H1 (cell line): ENCODE results near the gene BRD1. TPM values are rescaled to one million over a fixed set of nuclear protein-coding genes. Genes with fewer than 3 reads are reported as not detected.

ENCODE experiments used
- CTCF ChIA-PET: fragments of 300-600 bp; sonication (Branson Sonifier 250); formaldehyde crosslinking; loops from one replicate; lab custom pipeline; 2021; ENCODE audit not compliant: partially characterized antibody; lab: Charles Lee
- POLR2A ChIA-PET: fragments of 300-600 bp; sonication (Branson Sonifier 250); formaldehyde crosslinking; loops from one replicate; lab custom pipeline; 2021; ENCODE audit warnings: inconsistent platforms; ENCODE audit not compliant: partially characterized antibody; lab: Charles Lee
- DNase-seq, 2 experiments: peaks; one replicate each; pipeline versions ENCODE4 v3.0.0 to v3.0.0-alpha.2; 2010 to 2022; ENCODE audit warnings: low spot score in 2 of 2, low read depth in 1 of 2, mixed read lengths in 1 of 2
- FAIRE-seq: peaks from 2 replicates; lab custom pipeline; 2011; peaks lifted over from hg19 to GRCh38; lab: Jason Lieb, UNC
- H2AFZ ChIP-seq: 2 replicates; pipeline ENCODE4 v1.8.1; 2012; ENCODE audit warnings: low read length, inconsistent platforms
- H2AK5ac ChIP-seq: 2 replicates; pipeline ENCODE4 v1.6.1; 2013; ENCODE audit warnings: low read depth, low read length
- H2BK120ac ChIP-seq: replicated peaks from 2 replicates; pipeline ENCODE3; 2013; ENCODE audit warnings: low read depth, low read length, inconsistent platforms
- H2BK12ac ChIP-seq: 2 replicates; pipeline ENCODE4 v1.6.1; 2013; ENCODE audit warnings: low read depth, low read length
- H2BK15ac ChIP-seq: 2 replicates; pipeline ENCODE4 v1.6.1; 2013; ENCODE audit warnings: low read length
- H2BK20ac ChIP-seq: 2 replicates; pipeline ENCODE4 v1.6.1; 2013; ENCODE audit warnings: low read length
- H2BK5ac ChIP-seq: 2 replicates; pipeline ENCODE4 v1.6.1; 2013; ENCODE audit warnings: low read depth, low read length
- H3K14ac ChIP-seq: 2 replicates; pipeline ENCODE4 v1.6.1; 2013; ENCODE audit warnings: inconsistent platforms; ENCODE audit not compliant: insufficient read length
- H3K18ac ChIP-seq: 2 replicates; pipeline ENCODE4 v1.6.1; 2013; ENCODE audit warnings: low read length; ENCODE audit errors: extremely low read depth
- H3K23ac ChIP-seq: 2 replicates; pipeline ENCODE4 v1.6.1; 2013; ENCODE audit warnings: inconsistent platforms; ENCODE audit not compliant: insufficient read length
- H3K23me2 ChIP-seq: 2 replicates; pipeline ENCODE4 v1.6.1; 2013; ENCODE audit warnings: low read depth, low read length
- H3K27ac ChIP-seq: 2 replicates; pipeline ENCODE4 v1.6.1; 2011; ENCODE audit warnings: low read depth, low read length, inconsistent platforms
- H3K27me3 ChIP-seq, 4 experiments: replicated peaks in 1 of 4; 1 replicate in 1 of 4; 2 replicates in 3 of 4; pipeline versions ENCODE4 v1.6.1 to v1.8.1; 2011 to 2013; ENCODE audit warnings: low read length in 3 of 4, mild to moderate bottlenecking in 3 of 4, inconsistent platforms in 2 of 4, mixed read lengths in 2 of 4, moderate library complexity in 1 of 4; ENCODE audit not compliant: control insufficient read depth in 3 of 4, insufficient read depth in 3 of 4; ENCODE audit errors: extremely low read depth in 1 of 4
- H3K36me3 ChIP-seq, 4 experiments: 2 replicates each; pipeline versions ENCODE4 v1.6.1 to v1.8.1; 2011 to 2013; ENCODE audit warnings: mild to moderate bottlenecking in 4 of 4, low read length in 3 of 4, moderate library complexity in 2 of 4, control low read depth in 1 of 4, inconsistent platforms in 1 of 4; ENCODE audit not compliant: insufficient read depth in 4 of 4, control insufficient read depth in 2 of 4
- H3K4ac ChIP-seq: replicated peaks from 2 replicates; pipeline ENCODE3; 2013; ENCODE audit warnings: low read length, low read depth, mixed read lengths, inconsistent platforms; ENCODE audit not compliant: insufficient read length
- H3K4me1 ChIP-seq, 4 experiments: replicated peaks in 1 of 4; 1 replicate in 1 of 4; 2 replicates in 3 of 4; pipeline versions ENCODE4 v1.6.1 to v1.8.1; 2011 to 2013; ENCODE audit warnings: low read length in 3 of 4, inconsistent platforms in 2 of 4, mixed read lengths in 1 of 4; ENCODE audit not compliant: insufficient read depth in 4 of 4, control insufficient read depth in 3 of 4
- H3K4me2 ChIP-seq, 2 experiments: 2 replicates each; pipeline versions ENCODE4 v1.6.1 to v1.8.1; 2011 to 2013; ENCODE audit warnings: low read depth in 2 of 2, low read length in 2 of 2, control low read depth in 1 of 2, inconsistent platforms in 1 of 2, mild to moderate bottlenecking in 1 of 2; ENCODE audit not compliant: insufficient read depth in 1 of 2
- H3K4me3 ChIP-seq, 4 experiments: fragments of 200-600, 300-600 bp in 1 of 4; sonication (generic), shearing (Covaris generic), sonication (Bioruptor Twin) in 1 of 4; 2 replicates each; pipeline versions ENCODE4 v1.5.1 to v1.8.1; 2011 to 2016; ENCODE audit warnings: low read length in 4 of 4, low read depth in 3 of 4, control low read depth in 2 of 4, inconsistent platforms in 2 of 4, mild to moderate bottlenecking in 2 of 4, mixed read lengths in 1 of 4, moderate library complexity in 1 of 4; ENCODE audit not compliant: insufficient read depth in 2 of 4; ENCODE audit errors: extremely low read depth in 1 of 4
- H3K56ac ChIP-seq: replicated peaks from 2 replicates; pipeline ENCODE3; 2013; ENCODE audit warnings: low read depth, mild to moderate bottlenecking, mixed read lengths, low read length, inconsistent platforms; ENCODE audit not compliant: insufficient read length
- H3K79me1 ChIP-seq: 2 replicates; pipeline ENCODE4 v1.6.1; 2013; ENCODE audit warnings: low read depth, low read length, control low read depth
- H3K79me2 ChIP-seq, 2 experiments: 2 replicates each; pipeline versions ENCODE4 v1.6.1 to v1.8.1; 2012 to 2013; ENCODE audit warnings: low read length in 2 of 2, mild to moderate bottlenecking in 2 of 2, inconsistent platforms in 1 of 2; ENCODE audit not compliant: insufficient read depth in 2 of 2, control insufficient read depth in 1 of 2
- H3K9ac ChIP-seq, 4 experiments: replicated peaks in 1 of 4; 1 replicate in 1 of 4; 2 replicates in 3 of 4; pipeline versions ENCODE4 v1.6.1 to v1.8.1; 2011 to 2013; ENCODE audit warnings: low read depth in 3 of 4, low read length in 3 of 4, control low read depth in 2 of 4, mild to moderate bottlenecking in 2 of 4, moderate library complexity in 2 of 4, inconsistent platforms in 1 of 4; ENCODE audit errors: extremely low read depth in 1 of 4
- H3K9me3 ChIP-seq, 2 experiments: 2 replicates each; pipeline versions ENCODE4 v1.6.1 to v1.8.1; 2012 to 2013; ENCODE audit warnings: mild to moderate bottlenecking in 2 of 2, moderate library complexity in 2 of 2, control low read depth in 1 of 2, inconsistent platforms in 1 of 2, low read depth in 1 of 2, low read length in 1 of 2, mixed read lengths in 1 of 2; ENCODE audit not compliant: insufficient read depth in 2 of 2
- H4K20me1 ChIP-seq, 2 experiments: replicated peaks in 1 of 2; 2 replicates each; pipeline versions ENCODE3 to v1.8.1; 2011 to 2013; ENCODE audit warnings: inconsistent platforms in 2 of 2, low read length in 2 of 2, mild to moderate bottlenecking in 1 of 2; ENCODE audit not compliant: insufficient read depth in 2 of 2, control insufficient read depth in 1 of 2
- H4K5ac ChIP-seq: 2 replicates; pipeline ENCODE4 v1.6.1; 2013; ENCODE audit warnings: low read length, low read depth, mixed read lengths, inconsistent platforms; ENCODE audit not compliant: insufficient read length
- H4K8ac ChIP-seq: 2 replicates; pipeline ENCODE4 v1.8.0; 2013; ENCODE audit warnings: mild to moderate bottlenecking, moderate library complexity, low read length, inconsistent platforms; ENCODE audit not compliant: insufficient read depth; ENCODE audit errors: extremely low read depth
- H4K91ac ChIP-seq: replicated peaks from 2 replicates; pipeline ENCODE3; 2013; ENCODE audit warnings: low read length, mixed read lengths, inconsistent platforms; ENCODE audit not compliant: insufficient read length
- TEAD4 ChIP-seq: IDR thresholded peaks from 2 replicates; pipeline ENCODE4 v1.6.1; 2012; ENCODE audit warnings: low read depth, low read length, inconsistent platforms, mixed read lengths
- WGBS, 2 experiments: shearing (Covaris generic) in 1 of 2; methylation state at CpG; one replicate each; pipeline versions ENCODE4 v1.1.6 to v1.1.7; 2013 to 2015; ENCODE audit warnings: low lambda C conversion rate in 2 of 2, mixed read lengths in 2 of 2, inconsistent platforms in 1 of 2, low coverage in 1 of 2, missing lambda C conversion rate in 1 of 2; ENCODE audit not compliant: insufficient replicate concordance in 2 of 2, insufficient coverage in 1 of 2, insufficient read length in 1 of 2; ENCODE audit errors: extremely low coverage in 1 of 2, missing lambda C conversion rate in 1 of 2; 5-methylcytosine and 5-hydroxymethylcytosine counted together
- polyA plus RNA-seq, 7 experiments: library from polyadenylated mRNA; depleted of rRNA in 3 of 7; stranded (reverse) in 5 of 7; unstranded in 2 of 7; fragments of >200 nt in 5 of 7; fragments of 200-250 nt in 2 of 7; gene quantifications; 1 replicate in 5 of 7; 2 replicates in 1 of 7; 4 replicates in 1 of 7; pipeline versions ENCODE4 v1.2.1 to v1.2.3, GENCODE V29; 2011 to 2013; ENCODE audit warnings: missing spikeins in 2 of 7, mixed read lengths in 2 of 7
- total RNA-seq: library from RNA; stranded (reverse); fragmentation: NEBNext Ultra II Directional; extraction: Animal tissue kit (Norgen Biotek cat#: 25700); gene quantifications from 2 replicates; pipeline ENCODE4 v1.2.1, GENCODE V29; 2021

Gene BRD1
- total and polyA plus RNA-seq, 2 of the 8 experiments (the other 6 are each of a cell fraction or from before 2014, with no cell fraction given) = 6.8 to 34.0 TPM

- Histone ChIP-seq H3K4me2 (no peak overlapping the region), H2BK15ac (no peak overlapping the region), H3K18ac (no peak overlapping the region), H3K9ac (no peak overlapping the region), H3K4me1 (no peaks in the 10 kb centered on the region), H3K14ac (no peak overlapping the region), H3K56ac (no peak overlapping the region), H4K5ac (no peak overlapping the region), H3K23me2 (no peaks in the 10 kb centered on the region), H2BK5ac (no peak overlapping the region), H2BK20ac (no peak overlapping the region), H3K4me3 (no peak overlapping the region), H2BK120ac (no peak overlapping the region), H4K20me1 (no peaks in the 10 kb centered on the region), H3K23ac (no peak overlapping the region), H3K27me3 (peaks cover 0 to 2% (median 0%) of the 10 kb centered on the region in 4 experiments; a peak in 2 of 7 replicates), H3K4ac (no peak overlapping the region), H4K91ac (no peak overlapping the region), H3K36me3 (no peaks in the 10 kb centered on the region), H3K27ac (no peak overlapping the region), H2AFZ (no peak overlapping the region), H2AK5ac (no peak overlapping the region), H3K79me2 (no peaks in the 10 kb centered on the region), H3K79me1 (no peaks in the 10 kb centered on the region), H4K8ac (no peak overlapping the region), H2BK12ac (no peak overlapping the region), H3K9me3 (peaks cover 14 to 19% of the 10 kb centered on the region in 2 experiments)
- DNase-seq (no peak), FAIRE-seq (no peak)
- TF ChIP-seq TEAD4 = no peak
- ChIA-PET POLR2A (interaction anchor here (0.6 to 0.7 kb wide), 2 partner anchors 106 to 298 kb away, joined by 3 read pairs; no protein-coding TSS in a partner anchor), CTCF (interaction anchor here (0.6 kb wide), 1 partner anchor 19 kb away, joined by 4 read pairs; no protein-coding TSS in a partner anchor)
- 90% methylated on average over 12 of the region's 12 CpGs; no CpG with 5 or more reads in 1 of the 2 experiments for WGBS, 2 experiments
Observed at GRCh38 chr22:49738006-49738405, 89.7 kb downstream of the BRD1 start.
